ENCODE data around the gene C1orf35.

C1orf35 gene

GRCh38 chr1:228077565-228078330 lies 25.4 kb downstream of the C1orf35 start:
- DNase-seq = no peak

GRCh38 chr1:228076796-228077430 lies 26.2 kb downstream of the C1orf35 start:
- no peak for DNase-seq

GRCh38 chr1:228075801-228076271 lies 27.3 kb downstream of the C1orf35 start:
- DNase-seq = no peak

GRCh38 chr1:228074954-228075730 lies 28.0 kb downstream of the C1orf35 start:
- DNase-seq = no peak

GRCh38 chr1:228073857-228074545 lies 29.1 kb downstream of the C1orf35 start:
- no peak for DNase-seq

GRCh38 chr1:228073061-228073856 lies 29.9 kb downstream of the C1orf35 start:
- no peak for DNase-seq

- DNase-seq = no peak
Measured at GRCh38 chr1:228072658-228073043, 30.5 kb downstream of the C1orf35 start.

GRCh38 chr1:228071839-228072657 lies 31.1 kb downstream of the C1orf35 start:
- no peak for DNase-seq

GRCh38 chr1:228070851-228071250 lies 32.3 kb downstream of the C1orf35 start:
- no peak for DNase-seq

- DNase-seq = no peak
Measured at GRCh38 chr1:228070173-228070572, 33.0 kb downstream of the C1orf35 start.

GRCh38 chr1:228068359-228068758 lies 34.8 kb downstream of the C1orf35 start:
- no peak for DNase-seq

- DNase-seq = no peak
Measured at GRCh38 chr1:228066891-228067654, 36.1 kb downstream of the C1orf35 start.

GRCh38 chr1:228066416-228066815 lies 36.7 kb downstream of the C1orf35 start:
- no peak for DNase-seq

- DNase-seq = no peak
Measured at GRCh38 chr1:228065543-228066347, 37.4 kb downstream of the C1orf35 start.

- no peak for DNase-seq
Measured at GRCh38 chr1:228064741-228065542, 38.2 kb downstream of the C1orf35 start.

- no peak for DNase-seq
Measured at GRCh38 chr1:228064296-228064695, 38.8 kb downstream of the C1orf35 start.

GRCh38 chr1:228063251-228064191 lies 39.6 kb downstream of the C1orf35 start:
- DNase-seq = no peak
